SK-N-SH treated with all-trans-retinoic acid at 6 μM for 48 hours (cell line): Measurements from ENCODE around the gene VMAC.

Source experiments
- ATAC-seq: fragments of 200-7000 bp; cut with Tn5 transposase; 3 replicates; pipeline ENCODE4 v1.9.1; 2020; ENCODE audit warnings: mild to moderate bottlenecking, moderate library complexity
- ARNTL ChIP-seq: fragments of 450-650 bp; formaldehyde crosslinking; IDR thresholded peaks from 2 replicates; pipeline ENCODE4 v1.5.0; 2020; ENCODE audit warnings: low read depth, mild to moderate bottlenecking, moderate library complexity, borderline replicate concordance
- BACH2 ChIP-seq: fragments of 250-450 bp; sonication (Bioruptor Pico); IDR thresholded peaks from 2 replicates; pipeline ENCODE4 v1.9.0; 2021; ENCODE audit warnings: mild to moderate bottlenecking, borderline replicate concordance
- CSDC2 ChIP-seq: fragments of 250-450 bp; sonication (Bioruptor Pico); IDR thresholded peaks from 2 replicates; pipeline ENCODE4 v1.5.0; 2020; ENCODE audit warnings: mild to moderate bottlenecking, moderate library complexity
- GLIS3 ChIP-seq: fragments of 250-450 bp; sonication (Bioruptor Pico); IDR thresholded peaks from 2 replicates; pipeline ENCODE4 v1.5.0; 2020; ENCODE audit warnings: mild to moderate bottlenecking, moderate library complexity
- OSR1 ChIP-seq: fragments of 250-450 bp; sonication (Bioruptor Pico); IDR thresholded peaks from 2 replicates; pipeline ENCODE4 v1.8.0; 2022; ENCODE audit warnings: moderate library complexity, mild to moderate bottlenecking, inconsistent platforms
- PPARA ChIP-seq: fragments of 250-450 bp; sonication (Bioruptor Pico); IDR thresholded peaks from 2 replicates; pipeline ENCODE4 v1.5.0; 2020; ENCODE audit warnings: mild to moderate bottlenecking, borderline replicate concordance
- RARB ChIP-seq: fragments of 250-450 bp; sonication (Bioruptor Pico); IDR thresholded peaks from 2 replicates; pipeline ENCODE4 v1.8.0; 2021; ENCODE audit warnings: mild to moderate bottlenecking, moderate library complexity
- SNAI2 ChIP-seq: fragments of 250-450 bp; sonication (Bioruptor Pico); IDR thresholded peaks from 2 replicates; pipeline ENCODE4 v1.5.0; 2020; ENCODE audit warnings: mild to moderate bottlenecking, moderate library complexity
- TCF4 ChIP-seq: fragments of 250-450 bp; sonication (Bioruptor Pico); IDR thresholded peaks from 2 replicates; pipeline ENCODE4 v1.8.0; 2021; ENCODE audit warnings: mild to moderate bottlenecking, moderate library complexity, borderline replicate concordance
- TOX ChIP-seq: fragments of 250-450 bp; sonication (Bioruptor Pico); IDR thresholded peaks from 2 replicates; pipeline ENCODE4 v1.8.0; 2021; ENCODE audit warnings: mild to moderate bottlenecking, moderate library complexity, borderline replicate concordance
- ZFP30 ChIP-seq: fragments of 450-650 bp; formaldehyde crosslinking; IDR thresholded peaks from 2 replicates; pipeline ENCODE4 v1.5.0; 2022; ENCODE audit warnings: mild to moderate bottlenecking, moderate library complexity
- ZNF565 ChIP-seq: fragments of 450-650 bp; formaldehyde crosslinking; conservative IDR thresholded peaks from 2 replicates; pipeline ENCODE4 v1.5.0; 2020; ENCODE audit warnings: low read depth, mild to moderate bottlenecking, moderate library complexity
- ZNF70 ChIP-seq: fragments of 450-650 bp; formaldehyde crosslinking; IDR thresholded peaks from 2 replicates; pipeline ENCODE4 v1.5.0; 2020; ENCODE audit warnings: mild to moderate bottlenecking, moderate library complexity
- ZNF8 ChIP-seq: fragments of 450-650 bp; formaldehyde crosslinking; IDR thresholded peaks from 2 replicates; pipeline ENCODE4 v1.5.0; 2020; ENCODE audit warnings: mild to moderate bottlenecking, moderate library complexity
- TF ChIP-seq, protein P1 (sequence below): fragments of 250-450 bp; sonication (Bioruptor Pico); IDR thresholded peaks from 2 replicates; pipeline ENCODE4 v1.8.0; 2020; ENCODE audit warnings: mild to moderate bottlenecking, moderate library complexity, borderline replicate concordance
- TF ChIP-seq, protein P2 (sequence below): fragments of 250-450 bp; sonication (Bioruptor Pico); IDR thresholded peaks from 2 replicates; pipeline ENCODE4 v1.8.0; 2021; ENCODE audit warnings: low read depth, mild to moderate bottlenecking, moderate library complexity, borderline replicate concordance
- TF ChIP-seq, protein P3 (sequence below): fragments of 250-450 bp; sonication (Bioruptor Pico); IDR thresholded peaks from 2 replicates; pipeline ENCODE4 v1.5.1; 2020; ENCODE audit warnings: low read depth, mild to moderate bottlenecking, moderate library complexity
- TF ChIP-seq, protein P4 (sequence below): fragments of 250-450 bp; sonication (Bioruptor Pico); IDR thresholded peaks from 2 replicates; pipeline ENCODE4 v1.5.1; 2021; ENCODE audit warnings: mild to moderate bottlenecking, moderate library complexity
- TF ChIP-seq, protein P5 (sequence below): fragments of 250-450 bp; sonication (Bioruptor Pico); IDR thresholded peaks from 2 replicates; pipeline ENCODE4 v1.5.0; 2020; ENCODE audit warnings: mild to moderate bottlenecking, moderate library complexity

Gene VMAC

DNA sequence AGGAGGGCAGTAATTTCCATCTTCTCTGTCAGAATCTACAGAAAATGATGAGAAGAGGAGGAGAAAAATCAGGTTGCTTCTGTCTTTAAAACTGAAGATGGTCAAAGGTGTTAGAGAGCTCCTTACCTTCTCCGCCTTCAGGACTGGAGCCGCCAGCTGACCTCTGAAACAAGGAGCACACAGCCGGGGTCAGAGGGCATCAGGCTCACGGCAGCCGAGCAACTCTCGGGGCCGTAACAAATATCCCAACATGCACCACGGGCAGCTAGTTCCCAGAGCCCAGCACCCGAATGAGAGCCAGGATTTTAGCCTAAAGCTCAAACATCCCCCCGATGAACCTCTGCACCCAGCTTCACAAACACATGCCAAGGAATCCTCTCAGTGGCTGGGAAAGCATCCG, 37.0 kb downstream of the VMAC start:
- TF ChIP-seq ZNF565 (CRISPR knock-in tag) (no peak), ARNTL (CRISPR knock-in tag) (no peak), ZFP30 (CRISPR knock-in tag) (no peak), GLIS3 (no peak), ZNF70 (CRISPR knock-in tag) (no peak), SNAI2 (CRISPR knock-in tag) (no peak)
- TF ChIP-seq, protein P1, sequence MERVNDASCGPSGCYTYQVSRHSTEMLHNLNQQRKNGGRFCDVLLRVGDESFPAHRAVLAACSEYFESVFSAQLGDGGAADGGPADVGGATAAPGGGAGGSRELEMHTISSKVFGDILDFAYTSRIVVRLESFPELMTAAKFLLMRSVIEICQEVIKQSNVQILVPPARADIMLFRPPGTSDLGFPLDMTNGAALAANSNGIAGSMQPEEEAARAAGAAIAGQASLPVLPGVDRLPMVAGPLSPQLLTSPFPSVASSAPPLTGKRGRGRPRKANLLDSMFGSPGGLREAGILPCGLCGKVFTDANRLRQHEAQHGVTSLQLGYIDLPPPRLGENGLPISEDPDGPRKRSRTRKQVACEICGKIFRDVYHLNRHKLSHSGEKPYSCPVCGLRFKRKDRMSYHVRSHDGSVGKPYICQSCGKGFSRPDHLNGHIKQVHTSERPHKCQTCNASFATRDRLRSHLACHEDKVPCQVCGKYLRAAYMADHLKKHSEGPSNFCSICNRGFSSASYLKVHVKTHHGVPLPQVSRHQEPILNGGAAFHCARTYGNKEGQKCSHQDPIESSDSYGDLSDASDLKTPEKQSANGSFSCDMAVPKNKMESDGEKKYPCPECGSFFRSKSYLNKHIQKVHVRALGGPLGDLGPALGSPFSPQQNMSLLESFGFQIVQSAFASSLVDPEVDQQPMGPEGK: no peak
- TF ChIP-seq, protein P2, sequence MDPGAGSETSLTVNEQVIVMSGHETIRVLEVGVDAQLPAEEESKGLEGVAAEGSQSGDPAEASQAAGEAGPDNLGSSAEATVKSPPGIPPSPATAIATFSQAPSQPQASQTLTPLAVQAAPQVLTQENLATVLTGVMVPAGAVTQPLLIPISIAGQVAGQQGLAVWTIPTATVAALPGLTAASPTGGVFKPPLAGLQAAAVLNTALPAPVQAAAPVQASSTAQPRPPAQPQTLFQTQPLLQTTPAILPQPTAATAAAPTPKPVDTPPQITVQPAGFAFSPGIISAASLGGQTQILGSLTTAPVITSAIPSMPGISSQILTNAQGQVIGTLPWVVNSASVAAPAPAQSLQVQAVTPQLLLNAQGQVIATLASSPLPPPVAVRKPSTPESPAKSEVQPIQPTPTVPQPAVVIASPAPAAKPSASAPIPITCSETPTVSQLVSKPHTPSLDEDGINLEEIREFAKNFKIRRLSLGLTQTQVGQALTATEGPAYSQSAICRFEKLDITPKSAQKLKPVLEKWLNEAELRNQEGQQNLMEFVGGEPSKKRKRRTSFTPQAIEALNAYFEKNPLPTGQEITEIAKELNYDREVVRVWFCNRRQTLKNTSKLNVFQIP (CRISPR knock-in tag): no peak
- TF ChIP-seq, protein P3, sequence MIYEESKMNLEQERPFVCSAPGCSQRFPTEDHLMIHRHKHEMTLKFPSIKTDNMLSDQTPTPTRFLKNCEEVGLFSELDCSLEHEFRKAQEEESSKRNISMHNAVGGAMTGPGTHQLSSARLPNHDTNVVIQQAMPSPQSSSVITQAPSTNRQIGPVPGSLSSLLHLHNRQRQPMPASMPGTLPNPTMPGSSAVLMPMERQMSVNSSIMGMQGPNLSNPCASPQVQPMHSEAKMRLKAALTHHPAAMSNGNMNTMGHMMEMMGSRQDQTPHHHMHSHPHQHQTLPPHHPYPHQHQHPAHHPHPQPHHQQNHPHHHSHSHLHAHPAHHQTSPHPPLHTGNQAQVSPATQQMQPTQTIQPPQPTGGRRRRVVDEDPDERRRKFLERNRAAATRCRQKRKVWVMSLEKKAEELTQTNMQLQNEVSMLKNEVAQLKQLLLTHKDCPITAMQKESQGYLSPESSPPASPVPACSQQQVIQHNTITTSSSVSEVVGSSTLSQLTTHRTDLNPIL (CRISPR knock-in tag): no peak
- no peak for ATAC-seq

DNA sequence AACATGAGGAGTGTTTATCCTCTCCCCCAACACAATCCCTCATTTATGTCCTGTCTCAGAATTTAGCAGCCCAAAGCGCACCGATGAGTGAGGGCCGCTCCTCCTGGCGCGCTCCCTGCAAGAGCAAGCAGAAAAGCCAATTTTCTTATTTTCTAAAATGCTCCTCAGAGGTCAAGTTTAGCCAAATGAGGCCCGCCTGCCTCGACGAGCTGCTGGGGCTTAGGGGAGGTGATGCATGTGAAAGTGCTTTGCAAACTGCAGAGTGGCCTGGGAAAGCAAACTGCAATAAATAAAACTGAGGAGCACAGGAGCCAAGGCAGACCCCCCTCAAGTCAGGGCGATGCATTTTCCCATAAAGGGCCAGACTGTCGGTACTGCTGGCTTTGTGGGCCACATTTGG, 38.4 kb downstream of the VMAC start:
- ATAC-seq: no peak
- TF ChIP-seq, protein P4, sequence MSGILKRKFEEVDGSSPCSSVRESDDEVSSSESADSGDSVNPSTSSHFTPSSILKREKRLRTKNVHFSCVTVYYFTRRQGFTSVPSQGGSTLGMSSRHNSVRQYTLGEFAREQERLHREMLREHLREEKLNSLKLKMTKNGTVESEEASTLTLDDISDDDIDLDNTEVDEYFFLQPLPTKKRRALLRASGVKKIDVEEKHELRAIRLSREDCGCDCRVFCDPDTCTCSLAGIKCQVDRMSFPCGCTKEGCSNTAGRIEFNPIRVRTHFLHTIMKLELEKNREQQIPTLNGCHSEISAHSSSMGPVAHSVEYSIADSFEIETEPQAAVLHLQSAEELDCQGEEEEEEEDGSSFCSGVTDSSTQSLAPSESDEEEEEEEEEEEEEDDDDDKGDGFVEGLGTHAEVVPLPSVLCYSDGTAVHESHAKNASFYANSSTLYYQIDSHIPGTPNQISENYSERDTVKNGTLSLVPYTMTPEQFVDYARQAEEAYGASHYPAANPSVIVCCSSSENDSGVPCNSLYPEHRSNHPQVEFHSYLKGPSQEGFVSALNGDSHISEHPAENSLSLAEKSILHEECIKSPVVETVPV (CRISPR knock-in tag): no peak
- TF ChIP-seq SNAI2 (CRISPR knock-in tag) (no peak), TCF4 (CRISPR knock-in tag) (no peak), OSR1 (CRISPR knock-in tag) (no peak), ZNF8 (no peak), ZNF70 (CRISPR knock-in tag) (no peak), GLIS3 (no peak), PPARA (CRISPR knock-in tag) (no peak)
- TF ChIP-seq, protein P5, sequence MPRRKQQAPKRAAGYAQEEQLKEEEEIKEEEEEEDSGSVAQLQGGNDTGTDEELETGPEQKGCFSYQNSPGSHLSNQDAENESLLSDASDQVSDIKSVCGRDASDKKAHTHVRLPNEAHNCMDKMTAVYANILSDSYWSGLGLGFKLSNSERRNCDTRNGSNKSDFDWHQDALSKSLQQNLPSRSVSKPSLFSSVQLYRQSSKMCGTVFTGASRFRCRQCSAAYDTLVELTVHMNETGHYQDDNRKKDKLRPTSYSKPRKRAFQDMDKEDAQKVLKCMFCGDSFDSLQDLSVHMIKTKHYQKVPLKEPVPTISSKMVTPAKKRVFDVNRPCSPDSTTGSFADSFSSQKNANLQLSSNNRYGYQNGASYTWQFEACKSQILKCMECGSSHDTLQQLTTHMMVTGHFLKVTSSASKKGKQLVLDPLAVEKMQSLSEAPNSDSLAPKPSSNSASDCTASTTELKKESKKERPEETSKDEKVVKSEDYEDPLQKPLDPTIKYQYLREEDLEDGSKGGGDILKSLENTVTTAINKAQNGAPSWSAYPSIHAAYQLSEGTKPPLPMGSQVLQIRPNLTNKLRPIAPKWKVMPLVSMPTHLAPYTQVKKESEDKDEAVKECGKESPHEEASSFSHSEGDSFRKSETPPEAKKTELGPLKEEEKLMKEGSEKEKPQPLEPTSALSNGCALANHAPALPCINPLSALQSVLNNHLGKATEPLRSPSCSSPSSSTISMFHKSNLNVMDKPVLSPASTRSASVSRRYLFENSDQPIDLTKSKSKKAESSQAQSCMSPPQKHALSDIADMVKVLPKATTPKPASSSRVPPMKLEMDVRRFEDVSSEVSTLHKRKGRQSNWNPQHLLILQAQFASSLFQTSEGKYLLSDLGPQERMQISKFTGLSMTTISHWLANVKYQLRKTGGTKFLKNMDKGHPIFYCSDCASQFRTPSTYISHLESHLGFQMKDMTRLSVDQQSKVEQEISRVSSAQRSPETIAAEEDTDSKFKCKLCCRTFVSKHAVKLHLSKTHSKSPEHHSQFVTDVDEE (CRISPR knock-in tag): no peak
- TF ChIP-seq, all 23 proteins: peak for 0

DNA sequence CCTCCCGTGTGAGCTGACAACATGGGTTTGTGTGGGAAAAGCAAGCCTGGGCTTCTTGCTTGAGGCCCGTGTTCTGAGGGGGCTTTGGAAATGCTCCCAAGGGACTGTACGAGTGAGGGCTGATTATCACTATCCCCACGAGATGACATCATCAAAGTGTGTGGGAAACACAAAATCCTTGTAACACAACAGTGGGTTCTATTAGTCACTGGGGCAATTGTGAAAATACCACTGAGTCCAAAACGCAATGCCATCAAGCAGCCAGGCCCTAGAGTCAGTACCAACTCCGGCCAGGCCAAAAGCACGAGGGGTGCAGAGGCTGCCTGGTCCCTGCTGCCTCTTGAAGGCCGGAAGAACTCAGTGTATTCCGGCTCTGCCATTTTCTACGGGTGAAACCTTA, 39.0 kb downstream of the VMAC start:
- TF ChIP-seq ZNF565 (CRISPR knock-in tag) (no peak), RARB (CRISPR knock-in tag) (no peak), TOX (CRISPR knock-in tag) (no peak), BACH2 (CRISPR knock-in tag) (no peak), OSR1 (CRISPR knock-in tag) (no peak), CSDC2 (no peak)
- TF ChIP-seq, protein P3 (CRISPR knock-in tag): no peak
- TF ChIP-seq, protein P4 (CRISPR knock-in tag): no peak
- TF ChIP-seq, protein P5 (CRISPR knock-in tag): no peak

More for the DNA sequence above, 39.0 kb downstream of the VMAC start:
- no peak for ATAC-seq
